22Rv1 (cell line): Measurements from ENCODE around the gene PDE8A.

Experiments used
- ZFX ChIP-seq: fragments of 450-650 bp; IDR thresholded peaks from 2 replicates; pipeline ENCODE4 v1.6.1; 2017; ENCODE audit warnings: antibody characterized with exemption, borderline replicate concordance
- TF ChIP-seq, protein P1 (sequence below): fragments of 450-650 bp; IDR thresholded peaks from 2 replicates; pipeline ENCODE4 v1.5.1; 2017; ENCODE audit warnings: mild to moderate bottlenecking

DNA sequence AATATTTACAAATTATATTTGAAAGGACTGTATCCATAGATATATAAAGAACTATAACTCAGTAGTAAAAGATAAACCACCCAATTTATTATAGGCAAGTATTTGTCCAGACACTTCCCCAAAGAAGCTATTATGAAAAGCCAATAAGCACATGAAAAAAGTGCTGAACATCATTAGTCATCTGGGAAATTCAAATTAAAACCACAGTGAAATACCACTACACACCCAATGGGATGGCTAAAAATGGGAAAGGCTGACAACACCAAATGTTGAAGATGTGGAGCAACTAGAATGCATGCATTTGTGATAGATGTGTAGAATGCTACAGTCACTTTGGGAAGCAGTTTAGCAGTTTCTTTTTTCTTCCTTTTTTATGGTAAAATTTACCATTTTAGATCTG, 147.0 kb downstream of the PDE8A start:
- TF ChIP-seq, protein P1, sequence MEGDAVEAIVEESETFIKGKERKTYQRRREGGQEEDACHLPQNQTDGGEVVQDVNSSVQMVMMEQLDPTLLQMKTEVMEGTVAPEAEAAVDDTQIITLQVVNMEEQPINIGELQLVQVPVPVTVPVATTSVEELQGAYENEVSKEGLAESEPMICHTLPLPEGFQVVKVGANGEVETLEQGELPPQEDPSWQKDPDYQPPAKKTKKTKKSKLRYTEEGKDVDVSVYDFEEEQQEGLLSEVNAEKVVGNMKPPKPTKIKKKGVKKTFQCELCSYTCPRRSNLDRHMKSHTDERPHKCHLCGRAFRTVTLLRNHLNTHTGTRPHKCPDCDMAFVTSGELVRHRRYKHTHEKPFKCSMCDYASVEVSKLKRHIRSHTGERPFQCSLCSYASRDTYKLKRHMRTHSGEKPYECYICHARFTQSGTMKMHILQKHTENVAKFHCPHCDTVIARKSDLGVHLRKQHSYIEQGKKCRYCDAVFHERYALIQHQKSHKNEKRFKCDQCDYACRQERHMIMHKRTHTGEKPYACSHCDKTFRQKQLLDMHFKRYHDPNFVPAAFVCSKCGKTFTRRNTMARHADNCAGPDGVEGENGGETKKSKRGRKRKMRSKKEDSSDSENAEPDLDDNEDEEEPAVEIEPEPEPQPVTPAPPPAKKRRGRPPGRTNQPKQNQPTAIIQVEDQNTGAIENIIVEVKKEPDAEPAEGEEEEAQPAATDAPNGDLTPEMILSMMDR, result no peak
- no peak for TF ChIP-seq ZFX
